GM18873 (cell line): Measurements from ENCODE around the gene SC5D.

Experiments
- ATAC-seq: cut with Tn5 transposase; IDR thresholded peaks from one replicate; pipeline ENCODE4 v1.9.1; 2021; ENCODE audit warnings: mild to moderate bottlenecking, moderate library complexity, moderate number of reproducible peaks; ENCODE audit not compliant: unreplicated experiment, low FRiP score

The SC5D gene, protein sequence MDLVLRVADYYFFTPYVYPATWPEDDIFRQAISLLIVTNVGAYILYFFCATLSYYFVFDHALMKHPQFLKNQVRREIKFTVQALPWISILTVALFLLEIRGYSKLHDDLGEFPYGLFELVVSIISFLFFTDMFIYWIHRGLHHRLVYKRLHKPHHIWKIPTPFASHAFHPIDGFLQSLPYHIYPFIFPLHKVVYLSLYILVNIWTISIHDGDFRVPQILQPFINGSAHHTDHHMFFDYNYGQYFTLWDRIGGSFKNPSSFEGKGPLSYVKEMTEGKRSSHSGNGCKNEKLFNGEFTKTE

DNA sequence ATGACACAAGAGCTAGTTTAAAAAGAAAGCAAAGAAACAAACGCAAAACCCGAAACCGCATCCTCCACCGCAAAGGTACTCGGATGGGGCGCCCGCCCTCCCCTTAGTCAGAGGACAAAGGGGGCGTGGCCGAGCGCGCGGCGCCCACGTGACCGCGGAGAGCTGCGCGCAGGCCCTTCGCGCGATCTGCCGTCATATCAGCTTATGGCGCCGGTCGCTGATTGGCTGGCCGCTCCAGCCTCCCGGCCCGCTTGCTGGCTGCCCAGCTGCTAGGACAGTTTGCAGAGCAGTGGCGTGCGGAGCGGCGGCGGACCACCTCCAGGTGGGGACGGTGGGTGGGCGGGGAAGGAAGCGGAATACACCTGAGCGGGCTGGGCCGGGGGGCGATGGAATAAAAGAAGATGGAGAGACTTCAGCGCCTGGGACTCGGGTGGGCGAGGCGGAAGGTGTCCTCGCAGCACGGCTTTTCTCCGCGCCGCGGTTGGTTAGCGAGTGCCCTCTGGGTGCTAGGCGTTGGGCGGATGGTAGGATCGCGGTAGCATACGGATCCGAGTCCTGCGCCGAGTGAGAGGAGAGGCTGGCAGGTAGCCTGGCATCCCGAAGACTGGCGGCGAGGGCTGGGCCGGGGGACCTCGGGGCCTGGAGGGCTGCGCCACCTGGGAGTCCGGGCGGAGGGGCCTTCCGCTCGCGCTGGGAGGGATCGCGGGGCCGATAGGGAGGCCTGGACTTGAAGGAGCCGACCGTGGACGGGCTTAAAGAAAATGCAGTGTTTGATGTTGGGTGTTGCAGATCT is at the start of gene SC5D:
Gene SC5D, plus strand, starts transcription at position 277 of the 793 bp plus-strand sequence. CDS start 10,605 bp downstream, outside the sequence.
- peak; percentile 83 for ATAC-seq

DNA sequence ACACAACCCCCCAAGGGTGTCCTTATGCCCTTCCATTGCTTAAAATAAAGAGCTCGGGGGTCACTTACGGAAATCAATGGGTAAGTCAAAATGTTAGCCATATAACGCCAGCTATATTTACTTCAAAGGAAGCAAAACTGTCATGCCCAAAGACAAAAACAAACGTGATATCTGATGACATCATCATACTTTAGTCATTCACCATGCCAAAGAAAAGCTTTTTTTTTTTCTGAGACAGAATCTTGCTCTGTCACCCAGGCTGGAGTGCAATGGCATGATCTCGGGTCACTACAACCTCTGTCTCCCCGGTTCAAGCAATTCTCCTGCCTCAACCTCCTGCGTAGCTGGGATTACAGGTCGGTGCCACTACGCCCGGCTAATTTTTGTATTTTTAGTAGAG is 47.7 kb upstream of the SC5D start:
- no peak for ATAC-seq

DNA sequence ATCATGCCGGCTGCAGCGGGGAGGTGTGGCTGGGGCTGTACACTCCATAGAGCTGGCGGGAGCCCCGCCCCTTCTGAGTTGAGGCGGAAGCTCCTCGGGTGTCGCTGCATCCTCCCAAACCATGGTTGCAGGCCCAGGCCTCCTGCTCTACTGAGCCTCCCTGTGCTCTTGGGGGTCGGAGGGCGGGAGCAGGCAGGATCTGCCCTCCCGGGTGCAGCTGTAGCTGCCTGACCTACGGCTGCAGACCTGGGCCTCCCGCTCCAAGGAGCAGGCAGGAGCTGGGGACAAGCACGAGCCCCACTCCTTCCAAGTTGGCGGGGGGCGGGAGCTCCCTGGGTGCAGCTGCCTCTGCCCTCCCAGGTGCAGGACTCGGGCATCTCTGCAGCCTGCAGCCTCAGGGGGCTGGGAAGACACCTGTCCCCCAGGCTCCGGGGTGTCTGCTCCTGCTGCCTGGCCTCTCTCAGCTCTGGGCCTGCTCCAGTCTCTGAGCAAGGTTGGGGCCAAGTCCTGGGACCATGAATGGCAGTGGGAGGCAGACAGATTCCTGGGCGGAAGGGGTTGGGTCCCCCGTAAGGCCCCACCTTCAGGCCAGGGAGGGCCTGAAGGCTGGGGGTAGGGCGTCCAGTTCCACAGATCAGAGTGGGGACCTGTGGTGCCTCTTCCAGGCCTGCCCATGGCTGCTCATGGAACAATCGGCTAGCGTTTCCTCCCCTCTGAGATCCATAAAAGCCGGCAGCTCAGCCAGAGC is 46.4 kb upstream of the SC5D start:
- no peak for ATAC-seq

DNA sequence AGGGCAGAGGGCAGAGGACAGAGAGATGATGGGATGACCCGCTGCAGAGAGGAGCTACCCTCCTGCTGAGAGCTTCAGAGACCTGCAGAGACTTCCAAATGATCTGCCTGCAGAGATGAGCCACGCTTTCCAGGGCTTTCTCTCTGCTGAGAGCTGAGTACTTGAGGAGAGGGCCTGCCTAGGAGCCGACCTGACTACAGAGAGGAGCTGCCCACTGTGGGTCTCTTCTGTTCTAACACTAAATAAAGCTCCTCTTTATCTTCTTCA is 45.9 kb upstream of the SC5D start:
- no peak for ATAC-seq

DNA sequence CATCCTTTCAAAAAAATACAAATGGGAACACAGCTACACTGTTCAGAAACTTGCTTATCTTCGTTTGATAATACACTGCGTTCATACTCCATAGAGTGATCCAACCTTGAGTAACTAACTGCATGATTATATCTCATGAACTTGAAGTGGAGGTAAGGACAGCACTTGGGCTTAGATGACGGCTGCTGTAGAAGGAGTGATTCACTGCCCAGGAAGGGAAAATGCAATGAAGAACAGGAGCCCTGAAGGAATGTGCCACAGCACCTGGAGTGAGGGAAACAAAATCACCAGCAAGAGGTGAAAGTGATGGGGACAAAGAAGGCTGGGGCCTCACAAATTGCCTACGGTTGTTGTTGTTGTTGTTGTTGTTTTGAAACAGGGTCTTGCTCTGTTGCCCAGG is 44.1 kb upstream of the SC5D start:
- no peak for ATAC-seq

- no peak for ATAC-seq
These were observed 43.4 kb upstream of the SC5D start for GRCh38 chr11:121249039-121249663.

DNA sequence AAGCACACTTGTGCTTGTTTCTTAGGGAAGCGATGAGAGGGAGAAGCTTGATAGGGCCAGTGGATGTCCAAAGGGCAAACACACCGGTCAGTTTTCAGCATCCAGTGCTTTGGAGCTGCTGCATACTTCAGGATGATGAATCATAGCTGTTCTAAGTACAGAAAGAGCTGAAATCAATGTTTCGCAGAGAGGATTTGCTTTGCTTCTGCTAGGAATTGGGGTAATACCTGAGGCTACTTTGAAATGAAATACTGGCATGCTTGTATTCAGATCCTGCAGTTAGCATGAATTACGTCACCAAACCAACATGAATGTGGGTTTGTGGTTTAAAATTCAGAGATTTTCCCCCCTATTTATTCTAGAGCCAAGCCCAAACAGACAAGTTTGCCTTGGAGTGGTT is 41.7 kb upstream of the SC5D start:
- no peak for ATAC-seq

DNA sequence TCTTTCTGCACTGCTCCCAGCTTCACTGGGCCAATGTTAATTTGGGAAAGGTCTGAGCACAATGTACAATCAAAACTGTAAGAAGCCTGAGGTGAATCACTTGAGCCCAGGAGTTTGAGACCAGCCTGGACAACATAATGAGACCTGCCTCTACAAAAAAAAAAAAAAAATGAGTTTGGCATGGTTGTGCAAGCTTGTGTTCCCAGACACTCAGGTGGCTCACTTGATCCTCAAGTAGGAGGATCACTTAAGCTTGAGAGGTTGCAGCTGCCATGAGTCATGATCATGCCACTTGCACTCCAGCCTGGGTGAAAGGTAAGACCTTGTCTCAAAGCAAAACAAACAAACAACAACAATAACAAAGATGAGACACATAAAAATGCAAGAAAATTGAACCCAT is 38.6 kb upstream of the SC5D start:
- no peak for ATAC-seq

DNA sequence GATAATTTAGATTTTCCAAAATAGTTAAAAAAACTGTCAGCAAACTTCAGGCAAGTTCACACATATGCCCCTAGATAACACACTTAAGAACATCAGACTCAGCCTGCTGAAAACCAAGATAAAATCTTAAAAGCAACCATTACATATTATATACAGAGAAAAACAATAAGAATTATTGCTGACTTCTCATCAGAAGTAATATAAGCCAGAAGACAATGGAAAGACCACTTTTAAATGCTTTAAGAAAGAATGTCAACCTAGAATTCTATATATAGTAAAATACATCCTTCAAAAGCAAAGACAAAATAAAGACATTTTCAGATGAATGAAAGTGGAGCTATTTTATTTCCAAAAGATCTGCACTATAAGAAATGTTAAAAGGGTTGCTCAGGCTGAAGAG is 37.8 kb upstream of the SC5D start:
- ATAC-seq: no peak

- no peak for ATAC-seq
These were observed 37.0 kb upstream of the SC5D start for GRCh38 chr11:121255473-121256125.

- ATAC-seq: no peak
These were observed 35.3 kb upstream of the SC5D start for GRCh38 chr11:121257289-121257688.

- ATAC-seq: no peak
These were observed 34.6 kb upstream of the SC5D start for GRCh38 chr11:121257976-121258375.

DNA sequence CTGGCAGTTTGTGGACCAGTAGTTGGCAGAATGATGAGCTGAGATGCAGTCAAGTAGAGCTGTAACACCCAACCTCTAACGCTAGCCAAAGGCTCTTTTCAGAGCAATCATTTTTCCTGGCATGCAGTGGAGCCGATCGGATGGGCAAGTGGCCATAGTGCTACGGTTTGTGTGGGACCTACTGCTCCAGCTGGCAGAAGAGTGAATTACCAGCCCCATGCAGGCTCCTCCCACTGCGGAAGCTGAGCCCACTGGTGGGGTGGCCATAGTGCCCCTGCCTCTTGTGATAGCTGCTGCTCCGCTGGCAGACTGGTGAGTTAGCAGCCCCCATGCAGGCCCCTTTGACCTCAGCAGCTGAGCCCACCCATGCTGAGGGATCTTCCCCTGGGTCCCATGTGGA is 27.0 kb upstream of the SC5D start:
- ATAC-seq: no peak

GRCh38 chr11:121268581-121268980 is 24.0 kb upstream of the SC5D start:
- no peak for ATAC-seq

DNA sequence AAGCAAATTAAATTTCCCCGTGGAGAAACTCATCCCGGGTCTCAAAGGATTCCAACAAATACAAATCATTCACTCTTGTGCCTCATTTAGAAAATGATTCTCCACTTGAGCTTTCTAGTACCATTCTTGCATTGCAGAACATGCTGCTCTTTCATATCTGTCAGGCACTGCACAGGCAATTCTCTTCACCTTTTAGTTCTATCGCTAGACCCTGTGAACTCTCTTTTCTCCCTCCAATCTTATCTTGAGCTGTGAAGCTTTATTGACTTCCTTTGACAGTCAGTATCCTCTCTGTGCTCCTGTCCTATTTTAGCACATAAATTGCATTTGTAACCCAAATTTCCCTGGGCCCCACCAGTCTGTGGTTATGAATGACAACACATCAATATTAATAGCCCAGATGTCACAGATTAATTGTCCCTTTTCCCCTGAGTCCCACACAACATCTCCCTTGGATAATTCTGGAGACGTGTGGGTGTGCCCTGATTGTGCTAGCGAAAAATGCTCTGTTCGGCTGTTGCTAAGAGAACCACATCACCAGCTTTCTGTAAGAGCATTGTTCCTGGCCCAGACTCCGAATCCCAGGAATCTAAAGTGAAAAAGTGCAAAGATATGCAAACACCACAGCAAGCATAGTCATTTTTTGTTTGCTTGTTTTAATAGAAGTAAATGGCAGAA is 22.4 kb upstream of the SC5D start:
- ATAC-seq: no peak

DNA sequence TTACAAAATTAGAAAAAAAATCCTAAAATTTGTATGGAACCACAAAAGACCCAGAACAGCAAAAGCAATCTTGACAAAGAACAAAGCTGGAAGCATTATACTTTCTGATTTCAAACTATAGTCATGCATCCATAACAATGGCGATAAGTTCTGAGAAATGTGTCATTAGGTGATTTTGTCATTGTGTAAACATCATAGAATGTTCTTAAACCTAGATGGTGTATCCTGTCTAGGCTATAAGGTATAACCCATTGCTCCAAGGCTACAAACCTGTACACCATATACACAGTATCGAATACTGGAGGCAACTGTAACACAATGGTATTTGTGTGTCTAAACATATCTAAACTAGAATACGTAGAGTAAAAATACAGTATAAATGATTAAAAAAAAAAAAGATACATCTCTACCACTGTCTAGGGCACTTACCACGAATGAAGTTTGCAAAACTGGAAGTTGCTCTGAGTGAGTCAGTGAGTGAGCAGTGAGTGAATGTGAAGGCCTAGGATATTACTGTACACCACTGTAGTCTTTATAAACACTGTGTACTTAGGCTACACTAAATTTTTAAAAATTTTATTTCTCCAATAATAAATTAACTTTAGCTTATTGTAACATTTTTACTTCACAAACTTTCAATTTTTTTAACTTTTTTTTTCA is 18.1 kb upstream of the SC5D start:
- ATAC-seq: no peak

- no peak for ATAC-seq
These were observed 10.9 kb upstream of the SC5D start for GRCh38 chr11:121281698-121282097.

DNA sequence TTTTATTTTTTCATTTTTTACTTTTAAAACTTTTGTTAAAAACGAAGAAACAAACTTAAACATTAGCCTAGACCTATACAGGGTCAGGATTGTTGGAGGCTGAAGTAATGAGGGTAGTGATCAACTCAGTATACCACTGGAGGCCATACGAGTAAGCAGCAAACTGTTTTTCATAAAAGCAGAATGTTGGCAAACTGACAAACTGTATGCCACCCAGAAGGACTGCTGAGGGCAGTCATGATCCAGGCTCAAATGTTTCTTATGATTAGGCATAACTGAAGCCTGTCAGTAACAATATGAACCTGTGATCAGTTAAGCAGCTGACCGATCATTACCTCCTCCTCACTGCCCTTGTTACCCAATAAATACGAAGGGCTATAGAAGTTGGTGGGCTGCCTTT is 10.2 kb upstream of the SC5D start:
- ATAC-seq: no peak

GRCh38 chr11:121282886-121283502 is 9.6 kb upstream of the SC5D start:
- ATAC-seq: peak; percentile 68
